Dermis microvascular lymphatic vessel endothelial cell (primary cell): ENCODE data around the gene ZNF280C. TPM values are rescaled to one million over a fixed set of nuclear protein-coding genes. Genes with fewer than 3 reads are reported as not detected.

Source experiments
- total RNA-seq: library from RNA; depleted of rRNA; stranded (reverse); fragments of >200 nt; gene quantifications from 2 replicates; pipeline ENCODE4 v1.2.1, GENCODE V29; 2014

Gene ZNF280C
- total RNA-seq, 1 donor from 2014 or later = 1.5 TPM

Other genes with a start within 250 kb of the ZNF280C start
- 9.8 and 14.3 TPM in 2 replicates for gene ELF4, start 158.4 kb downstream of the ZNF280C start, total RNA-seq
- gene AIFM1, start 103.1 kb downstream of the ZNF280C start, total RNA-seq = 11.6 and 16.4 TPM in 2 replicates
- gene RAB33A, start 96.9 kb downstream of the ZNF280C start, total RNA-seq = 0.25 and 0.26 TPM in 2 replicates
- 6.4 and 6.8 TPM in 2 replicates for gene SLC25A14, start 71.0 kb upstream of the ZNF280C start, total RNA-seq
- not detected in 2 replicates for gene GPR119, start 116.8 kb upstream of the ZNF280C start, total RNA-seq
- 19.6 and 20.4 TPM in 2 replicates for gene RBMX2, start 133.1 kb upstream of the ZNF280C start, total RNA-seq